Stimulated activated CD8-positive, alpha-beta memory T cell treated with anti-CD3 and anti-CD28 coated beads, Interleukin-12 subunit alpha, Interleukin-12 subunit beta, amount 100 ng/mL, for 1 hour (primary cell): Measurements from ENCODE around the gene RAB3GAP2.
"Not testable (repeated sequence)": the region's sequence is repeated elsewhere in the genome, so short reads cannot be mapped to it uniquely, and the experiment has no call there.

ENCODE experiments used
- DNase-seq: peaks from one replicate; pipeline ENCODE4 v3.0.0-alpha.2; 2020; ENCODE audit warnings: low read depth

Gene RAB3GAP2

DNA sequence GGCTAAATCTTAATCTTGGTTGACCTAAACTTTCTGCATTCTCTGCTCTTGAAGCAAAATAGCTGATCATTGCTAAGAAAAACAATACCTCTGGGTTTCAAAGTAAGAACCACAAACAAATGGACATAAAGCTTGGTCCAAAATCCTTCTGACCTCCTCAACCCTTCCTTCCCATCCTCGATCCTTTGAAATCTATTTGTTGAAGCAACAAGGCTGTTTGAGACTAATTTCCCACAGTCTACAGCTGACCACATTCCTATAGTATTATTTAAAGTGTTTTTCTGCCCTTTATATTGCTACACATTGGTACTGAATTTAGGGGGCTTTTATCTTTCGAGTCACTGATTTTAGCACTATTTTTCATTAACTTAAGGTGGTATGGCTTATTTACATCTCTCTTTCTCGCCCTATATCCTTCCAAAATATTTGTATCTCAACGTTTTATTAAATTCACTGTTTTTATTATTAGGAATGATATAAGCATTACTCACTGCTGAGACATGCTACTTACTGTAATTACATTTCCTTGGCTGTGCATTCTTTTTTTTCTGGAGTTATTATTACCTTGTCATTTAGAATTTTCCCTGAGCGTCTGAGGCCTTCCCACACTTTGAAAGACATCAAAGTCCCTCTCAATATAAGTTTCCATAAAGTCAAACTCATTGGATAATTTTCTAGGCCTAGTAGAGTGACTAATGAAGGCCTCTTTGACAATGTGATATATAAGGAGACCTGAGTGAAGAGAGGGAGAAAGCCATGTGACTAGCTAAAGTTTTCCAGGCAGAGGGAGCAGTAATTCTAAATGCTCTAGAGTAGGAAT, 73.9 kb downstream of the RAB3GAP2 start:
- no peak for DNase-seq

DNA sequence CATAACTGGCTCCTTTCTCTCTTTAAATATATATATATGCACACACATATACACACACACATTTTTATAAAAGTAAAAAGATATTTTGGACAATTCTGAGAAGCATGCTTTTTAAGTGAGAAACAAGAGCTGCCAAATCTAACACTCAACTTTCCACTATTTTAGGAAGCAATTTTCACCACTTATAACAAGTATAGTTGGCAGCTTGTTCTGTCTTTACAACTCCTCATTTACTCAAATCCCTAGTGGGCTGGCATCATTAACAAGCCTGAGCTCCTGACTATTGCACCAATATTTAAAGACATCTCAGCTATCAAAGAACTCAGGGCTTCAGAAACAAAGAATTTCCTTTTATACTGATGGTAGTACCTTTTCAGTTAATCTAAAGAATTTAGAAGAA, 76.6 kb downstream of the RAB3GAP2 start:
- DNase-seq = no peak

DNA sequence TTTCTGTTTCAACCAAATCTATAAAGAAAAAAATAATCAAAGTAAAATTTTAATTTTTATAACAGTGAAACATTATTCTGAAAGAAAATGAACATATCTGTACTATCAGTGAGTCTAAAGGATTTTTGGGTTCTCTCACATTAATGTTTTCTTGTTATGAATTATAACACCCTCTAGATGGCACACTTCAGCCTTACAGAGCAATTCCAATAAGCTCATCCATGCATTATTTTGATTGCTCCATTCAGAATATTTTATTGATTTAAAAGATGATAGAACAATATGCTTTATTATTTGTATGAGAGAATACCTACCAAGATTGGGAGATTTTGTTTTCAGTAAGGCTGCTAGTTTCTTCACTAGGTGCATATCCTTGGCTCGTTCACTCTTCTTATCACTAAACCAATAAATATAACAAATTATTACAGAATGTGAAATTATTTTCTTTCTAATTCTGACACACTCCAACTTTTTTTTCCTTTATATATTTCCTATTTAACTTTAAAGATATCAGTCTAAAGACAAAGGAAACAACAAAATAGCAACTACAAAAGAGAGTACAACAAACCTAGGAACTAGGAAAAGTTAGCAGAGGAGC, 82.4 kb downstream of the RAB3GAP2 start:
- DNase-seq = no peak

DNA sequence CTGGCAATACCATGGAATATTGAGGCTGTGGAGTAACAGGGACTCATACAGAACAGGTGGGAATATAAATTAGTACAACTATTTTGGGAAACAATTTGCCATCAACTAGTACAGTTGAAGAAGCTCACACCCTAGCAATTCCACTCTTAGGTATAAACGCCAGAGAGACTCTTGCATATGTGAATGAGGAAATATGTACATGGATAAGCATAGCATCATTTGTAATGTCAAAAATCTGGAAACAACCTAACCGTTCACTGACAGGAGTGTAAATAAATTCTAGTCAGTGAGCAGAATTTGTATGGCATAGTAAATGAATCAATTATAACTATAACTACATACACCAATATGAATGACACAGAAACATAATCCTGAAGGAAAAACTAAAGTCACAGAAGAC, 83.7 kb downstream of the RAB3GAP2 start:
- DNase-seq = no peak

DNA sequence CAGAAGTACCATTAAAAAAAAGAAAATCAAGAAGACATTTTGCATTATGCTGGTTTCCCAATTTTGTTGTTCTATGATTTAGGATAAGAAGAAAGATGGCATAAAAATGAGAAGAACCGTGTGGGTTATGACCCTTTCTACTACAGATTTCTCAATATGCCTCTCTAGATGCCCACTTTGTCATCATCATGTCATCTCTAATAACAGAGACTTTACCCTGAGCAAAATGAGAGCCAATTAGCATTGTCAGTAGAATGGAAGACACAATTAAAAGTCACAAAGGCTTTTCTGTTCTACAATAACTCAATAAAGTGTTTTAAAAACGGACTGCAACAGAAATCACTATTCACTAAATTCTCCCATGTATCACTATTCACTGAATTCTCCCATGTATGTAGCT, 85.5 kb downstream of the RAB3GAP2 start:
- no peak for DNase-seq

DNA sequence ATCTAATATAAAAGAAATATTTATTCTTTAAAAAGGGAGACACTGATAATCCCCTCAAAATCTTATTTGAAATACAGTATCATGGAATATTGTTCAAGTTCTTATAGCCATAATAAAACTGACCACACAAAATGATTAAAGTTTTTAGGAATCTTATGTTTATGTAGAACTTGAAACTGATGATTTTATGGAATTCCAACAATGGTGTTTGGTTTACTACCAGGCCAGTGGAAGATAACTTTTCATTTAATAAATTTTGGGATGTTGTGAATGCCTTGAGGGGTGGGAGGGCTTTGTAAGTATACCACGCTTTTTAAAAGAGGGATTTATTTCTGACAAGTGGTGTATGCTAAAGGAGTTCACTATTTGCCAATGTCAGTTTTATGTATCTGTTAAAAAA, 87.7 kb downstream of the RAB3GAP2 start:
- no peak for DNase-seq

DNA sequence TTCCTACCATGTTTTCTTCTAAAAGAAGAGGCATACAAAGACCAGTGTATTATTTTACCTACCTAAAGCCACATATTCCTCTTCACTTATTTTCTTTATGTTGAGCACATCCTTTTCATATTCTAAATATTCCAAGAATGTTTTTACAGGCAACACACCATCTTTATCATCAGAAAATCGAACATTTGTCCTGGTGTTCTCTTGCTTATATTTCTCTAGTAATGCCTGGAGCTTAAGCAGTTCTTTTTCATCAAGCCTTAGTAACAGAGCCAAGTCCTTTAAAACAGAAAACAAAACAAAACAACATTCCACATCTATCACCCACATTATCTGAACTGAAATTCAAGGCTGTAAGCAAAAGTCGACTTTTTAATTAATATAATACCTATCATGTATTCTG, 89.6 kb downstream of the RAB3GAP2 start:
- DNase-seq = no peak

DNA sequence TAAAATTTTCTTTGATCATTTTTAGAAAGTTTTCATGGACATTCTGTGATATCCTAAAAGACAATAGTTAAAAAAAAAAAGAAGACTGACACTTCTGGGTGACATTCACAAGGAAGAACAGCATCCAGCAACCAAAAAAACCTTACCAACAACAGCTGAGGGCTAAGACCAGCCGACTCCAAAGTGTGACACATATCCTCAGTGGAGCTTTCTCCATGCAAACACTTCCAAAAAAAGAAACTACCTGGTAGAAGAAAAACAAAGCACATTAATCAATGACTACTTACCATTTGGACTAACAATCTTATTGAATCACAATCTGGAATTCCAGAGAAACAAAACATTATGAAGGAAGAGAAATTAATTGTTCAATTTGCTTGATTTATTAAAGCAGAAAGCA, 90.1 kb downstream of the RAB3GAP2 start:
- no peak for DNase-seq

DNA sequence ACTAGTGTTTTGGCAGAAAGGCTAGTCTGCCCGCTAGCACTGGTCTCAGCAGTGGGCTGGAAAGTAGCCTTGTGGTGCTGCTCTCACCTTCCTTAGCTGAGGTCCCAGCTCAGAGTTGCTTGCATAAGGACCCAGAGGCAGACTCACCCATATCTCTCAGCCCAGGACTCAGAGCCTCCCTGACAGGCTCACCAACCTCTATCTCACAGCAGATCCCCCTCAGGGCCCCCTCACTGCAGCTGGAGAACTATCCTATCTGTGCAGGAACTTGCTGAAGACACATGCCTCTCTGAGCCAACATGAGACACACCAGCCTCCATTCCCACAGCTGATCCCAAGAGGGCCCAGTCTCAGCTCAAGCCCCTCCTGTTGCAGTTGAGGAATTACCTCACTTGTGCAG, 95.7 kb downstream of the RAB3GAP2 start:
- DNase-seq = no peak

DNA sequence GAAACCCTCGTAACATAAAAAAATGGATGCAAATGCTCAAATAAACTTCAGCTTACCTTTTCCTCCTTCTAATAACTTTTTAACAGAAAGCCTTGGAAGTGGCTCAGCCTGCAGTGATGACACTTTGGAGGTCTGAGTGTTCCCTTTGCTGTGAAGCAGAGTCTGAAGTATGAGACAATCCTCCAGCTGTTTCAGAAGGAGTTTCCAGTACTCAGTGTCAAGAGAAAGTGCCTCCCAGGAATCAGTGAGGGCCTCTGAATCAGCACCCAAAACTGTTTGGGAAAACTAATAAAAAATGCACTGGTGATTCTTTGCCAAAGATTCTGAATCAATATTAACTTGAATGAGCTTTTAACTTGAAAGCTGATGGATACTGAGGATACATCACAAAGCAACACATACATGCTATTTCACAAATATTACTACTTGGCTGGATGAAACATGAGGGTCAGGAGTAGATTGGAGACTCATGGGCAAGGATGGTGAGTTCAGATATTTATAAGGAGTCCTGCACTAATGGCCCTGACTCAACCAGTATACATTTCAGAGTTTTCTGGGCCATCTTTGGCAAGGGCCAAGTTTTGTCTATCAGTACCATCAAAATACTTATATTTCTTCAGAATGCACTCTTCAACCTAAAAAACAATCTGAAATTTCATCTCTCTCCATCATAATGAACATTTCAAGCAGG, 101.3 kb downstream of the RAB3GAP2 start:
- DNase-seq = no peak

DNA sequence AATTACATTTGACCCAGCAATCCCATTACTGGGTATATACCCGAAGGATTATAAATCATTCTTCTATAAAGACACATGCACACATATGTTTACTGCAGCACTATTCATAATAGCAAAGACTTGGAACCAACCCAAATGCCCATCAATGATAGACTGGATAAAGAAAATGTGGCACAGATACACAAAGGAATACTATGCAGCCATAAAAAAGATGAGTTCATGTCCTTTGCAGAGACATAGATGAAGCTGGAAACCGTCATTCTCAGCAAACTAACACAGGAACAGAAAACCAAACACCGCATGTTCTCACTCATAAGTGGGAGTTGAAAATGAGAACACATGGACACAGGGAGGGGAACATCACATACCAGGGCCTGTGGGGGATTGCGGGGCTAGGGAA, 102.4 kb downstream of the RAB3GAP2 start:
- not testable (repeated sequence) for DNase-seq

DNA sequence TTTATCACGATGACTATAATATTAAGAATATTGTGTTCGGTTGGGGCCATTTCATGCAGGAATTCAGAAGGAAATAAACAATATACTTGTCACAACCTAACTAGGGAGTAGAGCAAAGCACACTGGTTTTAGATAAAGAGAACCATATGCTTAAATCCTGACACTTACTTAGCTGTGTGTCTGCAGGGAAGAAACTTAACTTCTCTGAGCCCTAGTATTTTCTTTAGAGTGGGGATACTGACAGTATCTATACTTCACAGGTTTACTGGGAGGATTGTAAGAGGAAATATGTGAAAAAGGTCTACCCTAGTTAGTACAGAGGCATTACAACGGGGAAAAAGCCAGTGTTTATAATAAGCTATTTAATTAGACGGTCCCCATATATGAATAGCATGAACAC, 105.4 kb downstream of the RAB3GAP2 start:
- no peak for DNase-seq

DNA sequence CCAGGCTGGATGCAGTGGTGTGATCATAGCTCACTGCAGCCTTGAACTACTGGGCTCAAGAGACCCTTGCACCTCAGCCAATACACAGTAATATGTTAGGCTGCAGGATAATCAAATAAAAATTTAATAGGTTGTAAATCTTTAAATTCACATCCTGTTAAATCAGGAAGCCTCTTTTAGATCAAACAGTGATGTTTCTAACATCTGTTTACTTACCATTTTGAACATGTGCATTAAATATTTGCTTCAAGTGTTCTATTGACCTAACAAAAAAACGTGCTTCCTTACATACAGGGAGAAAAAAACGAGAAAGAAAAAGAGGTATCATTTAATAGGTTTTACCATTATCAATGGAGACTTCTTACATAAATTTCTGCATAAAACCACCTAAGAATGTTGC, 107.7 kb downstream of the RAB3GAP2 start:
- DNase-seq = no peak

DNA sequence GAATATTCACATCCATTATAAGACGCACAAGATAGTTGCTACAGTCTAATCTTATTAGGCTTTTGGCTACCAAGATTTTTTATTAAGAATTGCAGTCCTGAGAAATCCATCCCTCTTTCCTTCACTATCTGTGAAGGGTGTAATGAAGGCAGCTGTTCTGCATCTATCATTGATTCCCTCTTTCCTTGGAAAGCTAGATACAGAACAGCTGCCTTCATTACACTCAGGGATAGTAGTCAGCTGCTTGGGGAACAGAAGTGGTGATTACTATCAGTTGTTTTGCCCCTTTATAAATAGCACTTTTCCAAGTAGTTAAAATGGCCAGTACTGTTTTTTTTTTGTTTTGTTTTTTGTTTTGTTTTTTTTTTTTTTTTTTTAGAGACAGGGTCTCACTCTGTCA, 108.1 kb downstream of the RAB3GAP2 start:
- DNase-seq = no peak

DNA sequence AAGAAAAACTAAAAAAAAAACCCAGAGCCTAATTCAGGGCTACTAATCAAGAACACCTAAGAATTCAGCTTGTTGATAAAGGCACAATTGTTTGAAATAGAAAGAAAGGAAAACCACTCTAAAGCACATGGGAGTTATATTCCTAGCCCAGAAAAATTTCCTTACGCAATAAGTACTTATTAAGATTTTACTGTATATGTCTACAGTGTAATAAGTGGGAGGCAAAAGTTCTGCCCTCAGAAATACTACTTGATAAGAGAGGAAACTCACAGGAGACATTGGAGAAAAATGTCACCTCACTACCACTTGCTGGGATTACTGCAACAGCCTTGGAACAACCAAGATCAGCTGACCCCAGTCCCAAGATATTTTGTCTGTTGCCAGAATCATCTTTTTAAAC, 112.2 kb downstream of the RAB3GAP2 start:
- DNase-seq = no peak

DNA sequence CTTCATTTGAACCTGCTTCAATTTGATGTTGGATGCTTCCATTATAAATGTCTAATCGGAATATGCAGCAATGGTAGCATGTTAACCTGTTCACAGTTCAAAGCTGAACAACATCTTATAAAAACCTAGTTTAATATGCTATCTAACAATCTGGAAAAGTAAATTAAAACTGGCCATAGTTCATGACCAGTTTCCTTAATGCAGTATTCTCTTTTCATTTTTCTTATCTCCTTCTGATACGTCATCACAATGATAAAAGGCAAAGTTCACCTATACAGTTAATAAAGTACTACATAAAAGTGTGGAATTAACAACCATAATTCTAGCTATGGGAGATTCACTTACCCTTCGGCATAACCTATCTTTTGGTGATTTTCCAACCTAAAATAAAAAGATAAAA, 113.2 kb downstream of the RAB3GAP2 start:
- DNase-seq = no peak

DNA sequence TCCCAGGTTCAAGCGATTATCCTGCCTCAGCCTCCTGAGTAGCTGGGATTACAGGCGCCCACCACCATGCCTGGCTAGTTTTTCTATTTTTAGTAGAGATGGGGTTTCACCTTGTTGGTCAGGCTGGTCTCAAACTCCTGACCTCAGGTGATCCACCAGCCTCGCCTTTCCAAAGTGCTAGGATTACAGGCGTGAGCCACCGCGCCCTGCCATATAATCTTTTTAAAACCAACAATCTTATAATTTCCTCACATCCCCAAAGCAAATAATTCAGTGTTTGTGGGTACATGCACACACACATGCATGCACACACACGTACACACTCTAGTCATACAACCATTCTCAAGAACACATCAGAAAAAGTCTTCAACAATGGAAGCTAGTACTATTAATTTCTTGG, 113.7 kb downstream of the RAB3GAP2 start:
- DNase-seq = not testable (repeated sequence)

DNA sequence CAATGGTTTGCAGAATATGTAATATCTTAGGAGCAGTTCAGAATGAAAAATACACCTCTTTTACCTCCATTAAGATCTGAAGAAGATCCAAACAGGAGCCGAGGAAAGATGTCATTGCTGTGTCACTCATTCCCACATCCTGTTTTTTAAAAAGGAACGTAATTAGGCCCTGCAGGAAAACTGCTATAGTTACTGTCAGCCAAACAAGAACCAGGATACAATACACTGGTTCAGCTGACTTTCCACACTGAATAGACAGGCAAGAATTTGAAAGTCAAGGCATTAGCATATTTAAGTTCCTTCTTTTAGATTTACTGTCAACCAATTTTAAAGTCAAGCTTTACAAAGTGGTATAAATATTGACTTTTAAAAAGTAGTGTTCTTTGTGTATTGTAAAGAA, 114.5 kb downstream of the RAB3GAP2 start:
- DNase-seq = no peak

DNA sequence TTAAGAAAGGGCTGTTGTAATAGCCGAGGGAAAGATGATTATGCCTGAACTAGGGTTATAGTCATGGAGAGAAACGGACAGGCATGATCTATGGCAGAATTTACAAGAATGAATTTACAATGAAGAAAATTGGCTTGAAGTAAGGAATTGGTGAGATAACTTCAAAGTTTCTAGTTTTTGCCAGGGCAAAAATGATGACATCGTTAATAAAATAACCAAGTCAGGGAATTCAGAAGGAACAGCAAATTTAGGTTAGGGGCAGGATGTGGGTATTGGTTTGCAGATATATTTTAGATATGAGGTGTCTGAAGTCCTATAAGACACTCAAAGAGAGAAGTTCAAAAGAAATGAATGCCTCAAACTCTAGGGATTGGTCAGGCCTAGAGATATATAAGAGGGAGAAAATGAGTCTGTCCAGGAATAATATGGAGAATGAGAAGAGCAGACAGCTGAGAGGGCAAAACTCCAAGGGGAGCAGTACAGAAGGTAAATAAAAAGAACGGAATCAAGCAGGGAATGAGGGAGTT, 115.6 kb downstream of the RAB3GAP2 start:
- DNase-seq = no peak

DNA sequence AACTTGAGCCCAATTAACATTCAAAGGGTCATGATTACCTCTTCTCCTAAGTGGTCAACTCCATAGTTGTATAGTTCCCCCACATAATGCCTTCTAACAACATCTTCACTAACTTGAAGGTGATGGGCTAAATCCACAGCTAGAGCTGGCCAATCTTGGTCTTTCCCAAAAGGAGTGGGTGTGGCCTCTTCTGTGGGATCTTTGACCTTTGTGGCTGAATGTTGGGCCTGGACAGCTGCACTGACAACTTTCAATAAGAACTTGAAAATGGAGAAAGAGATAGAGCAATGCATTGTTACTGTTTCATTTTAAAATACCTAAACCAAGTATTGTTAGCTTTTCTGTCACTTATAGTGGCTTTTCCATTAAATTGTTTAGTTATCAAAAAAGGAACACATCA, 119.1 kb downstream of the RAB3GAP2 start:
- no peak for DNase-seq

DNA sequence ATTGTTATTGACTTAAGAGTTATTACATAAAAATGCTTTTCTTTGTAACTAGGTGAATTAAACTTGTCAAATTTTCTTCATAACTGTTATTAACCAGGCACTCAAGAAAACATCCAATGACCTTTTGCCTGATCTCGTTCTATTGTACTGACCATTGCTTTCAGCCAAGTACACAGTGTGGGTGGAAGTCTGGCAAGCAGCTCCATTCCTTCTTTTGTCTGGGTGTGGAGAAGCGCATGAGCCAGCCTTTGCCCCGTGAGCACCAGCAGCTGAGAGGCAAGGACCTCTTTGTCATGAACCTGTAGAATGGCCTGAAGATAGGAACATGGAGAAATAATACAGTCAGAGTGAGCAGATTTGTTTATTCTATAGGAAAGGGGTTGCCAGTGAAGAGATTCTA, 120.8 kb downstream of the RAB3GAP2 start:
- no peak for DNase-seq

DNA sequence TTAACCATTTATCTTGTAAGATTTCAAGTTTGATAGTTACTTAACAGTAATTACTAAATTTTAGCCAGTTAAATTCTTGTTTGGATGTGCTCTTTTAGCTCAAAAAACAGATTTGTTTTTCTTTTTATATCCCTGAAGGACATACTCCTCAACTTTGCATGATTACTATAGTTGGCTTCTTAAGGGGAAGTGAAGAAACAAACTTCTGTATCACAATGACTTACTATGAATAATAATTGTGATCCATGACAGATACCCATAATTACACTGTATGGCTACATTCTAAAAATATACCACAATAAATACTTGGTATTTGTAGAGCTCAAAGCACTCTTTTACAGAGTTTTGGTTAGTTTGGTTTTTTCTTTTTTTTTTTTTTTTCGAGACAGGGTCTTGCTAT, 122.5 kb downstream of the RAB3GAP2 start:
- DNase-seq = no peak

DNA sequence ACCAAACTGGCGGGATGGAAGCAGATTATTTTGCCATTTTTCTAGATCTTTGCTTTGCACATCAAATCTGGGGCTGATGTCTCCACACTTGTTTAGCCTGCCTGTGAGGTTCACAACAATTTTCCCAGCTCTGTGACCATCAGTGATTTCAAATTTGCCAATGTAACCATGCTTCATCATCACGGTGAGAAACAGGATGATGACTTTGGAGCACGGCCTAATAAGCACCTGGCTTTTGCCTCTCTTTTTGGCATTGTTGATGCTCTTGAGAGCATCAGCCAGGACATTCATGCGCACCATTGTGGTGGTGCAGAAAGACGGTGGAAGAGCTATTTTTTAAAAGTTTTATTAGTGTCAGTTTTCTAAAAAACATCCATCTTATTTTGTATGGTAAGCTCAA, 128.2 kb downstream of the RAB3GAP2 start:
- DNase-seq = no peak
